Endothelial cell (in vitro differentiated cells): Measurements from ENCODE around the gene PPFIBP2. TPM values are rescaled to one million over a fixed set of nuclear protein-coding genes. Genes with fewer than 3 reads are reported as not detected.

ENCODE experiments used
- DNase-seq: peaks from one replicate; pipeline ENCODE4 v3.0.0; 2021; ENCODE audit warnings: low spot score
- H3K27ac Mint-ChIP-seq: one replicate; pipeline ENCODE4 v1.8.0; 2021; ENCODE audit warnings: mixed read lengths, inconsistent platforms; ENCODE audit not compliant: unreplicated experiment
- H3K27me3 Mint-ChIP-seq: one replicate; pipeline ENCODE4 v1.8.0; 2021; ENCODE audit warnings: mild to moderate bottlenecking, moderate library complexity, mixed read lengths, inconsistent platforms; ENCODE audit not compliant: unreplicated experiment
- H3K36me3 Mint-ChIP-seq: one replicate; pipeline ENCODE4 v1.8.0; 2021; ENCODE audit warnings: mild to moderate bottlenecking, low read depth, mixed read lengths, inconsistent platforms; ENCODE audit not compliant: unreplicated experiment
- H3K4me1 Mint-ChIP-seq: one replicate; pipeline ENCODE4 v1.8.0; 2021; ENCODE audit warnings: mild to moderate bottlenecking, mixed read lengths, inconsistent platforms; ENCODE audit not compliant: unreplicated experiment
- H3K4me3 Mint-ChIP-seq: one replicate; pipeline ENCODE4 v1.8.0; 2021; ENCODE audit warnings: mild to moderate bottlenecking, mixed read lengths, inconsistent platforms; ENCODE audit not compliant: unreplicated experiment
- H3K9me3 Mint-ChIP-seq: one replicate; pipeline ENCODE4 v1.8.0; 2021; ENCODE audit warnings: mixed read lengths, inconsistent platforms; ENCODE audit not compliant: unreplicated experiment
- CTCF ChIP-seq: fragments of 200-600 bp; sonication (generic); IDR thresholded peaks from one replicate; pipeline ENCODE4 v1.5.0; 2021; ENCODE audit warnings: antibody characterized with exemption; ENCODE audit not compliant: unreplicated experiment
- total RNA-seq: library from RNA; stranded (reverse); fragmentation: NEBNext Ultra II Directional; extraction: Animal tissue kit (Norgen Biotek cat#: 25700); gene quantifications from one replicate; pipeline ENCODE4 v1.2.1, GENCODE V29; 2021; ENCODE audit not compliant: unreplicated experiment

PPFIBP2 gene
- total RNA-seq, 1 donor from 2014 or later, result 7.3 TPM

- peaks cover 8% of the 10 kb centered on the region for H3K4me1 Mint-ChIP-seq
- no peak overlapping the region for H3K27ac Mint-ChIP-seq
- H3K4me3 Mint-ChIP-seq, result no peak overlapping the region
- no peaks in the 10 kb centered on the region for H3K36me3 Mint-ChIP-seq
- TF ChIP-seq CTCF, result no peak
- DNase-seq, result no peak
- H3K27me3 Mint-ChIP-seq, result peaks cover 6% of the 10 kb centered on the region
- H3K9me3 Mint-ChIP-seq, result no peaks in the 10 kb centered on the region
Observed at GRCh38 chr11:7595016-7595866, 81.4 kb downstream of the PPFIBP2 start.

- TF ChIP-seq CTCF, result no peak
- Mint-ChIP-seq H3K27me3 (peaks cover 6% of the 10 kb centered on the region), H3K9me3 (no peaks in the 10 kb centered on the region), H3K4me1 (peaks cover 14% of the 10 kb centered on the region), H3K27ac (no peak overlapping the region), H3K36me3 (no peaks in the 10 kb centered on the region), H3K4me3 (no peak overlapping the region)
- no peak for DNase-seq
Observed at GRCh38 chr11:7595951-7596350, 82.2 kb downstream of the PPFIBP2 start.

GRCh38 chr11:7596975-7597391, 83.2 kb downstream of the PPFIBP2 start:
- no peak for DNase-seq
- no peak for TF ChIP-seq CTCF
- Mint-ChIP-seq H3K27me3 (peaks cover 4% of the 10 kb centered on the region), H3K4me1 (peaks cover 19% of the 10 kb centered on the region), H3K27ac (no peak overlapping the region), H3K4me3 (no peak overlapping the region), H3K9me3 (no peaks in the 10 kb centered on the region), H3K36me3 (no peaks in the 10 kb centered on the region)

DNA sequence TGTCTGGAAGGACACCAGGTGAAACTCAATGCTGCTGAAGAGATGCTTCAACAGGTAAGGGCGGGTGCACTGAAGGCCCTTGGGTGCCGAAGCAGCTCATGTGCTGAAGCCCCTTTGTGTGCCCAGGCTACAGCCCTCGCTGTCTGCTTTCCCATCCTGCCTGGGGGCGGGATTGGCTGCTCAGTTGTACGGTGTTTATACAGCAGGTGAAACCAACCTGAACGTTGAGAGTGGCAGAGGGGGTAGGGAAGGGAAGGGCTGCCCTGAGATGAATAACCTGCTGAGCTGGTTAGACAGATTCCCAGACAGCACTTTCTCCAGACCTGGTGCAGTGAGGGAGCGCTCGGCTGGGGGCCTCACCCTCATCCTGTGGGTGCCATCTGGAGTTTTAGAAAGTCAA, 83.8 kb downstream of the PPFIBP2 start:
- H3K27ac Mint-ChIP-seq, result no peak overlapping the region
- no peak for DNase-seq
- H3K9me3 Mint-ChIP-seq, result no peaks in the 10 kb centered on the region
- peaks cover 4% of the 10 kb centered on the region for H3K27me3 Mint-ChIP-seq
- no peak overlapping the region for H3K4me3 Mint-ChIP-seq
- H3K4me1 Mint-ChIP-seq, result peaks cover 22% of the 10 kb centered on the region
- TF ChIP-seq CTCF, result no peak
- no peaks in the 10 kb centered on the region for H3K36me3 Mint-ChIP-seq

GRCh38 chr11:7599209-7599608, 85.4 kb downstream of the PPFIBP2 start:
- H3K9me3 Mint-ChIP-seq, result no peaks in the 10 kb centered on the region
- H3K27me3 Mint-ChIP-seq, result peaks cover 4% of the 10 kb centered on the region
- DNase-seq, result no peak

More at GRCh38 chr11:7599209-7599608, 85.4 kb downstream of the PPFIBP2 start:
- Mint-ChIP-seq H3K36me3 (no peaks in the 10 kb centered on the region), H3K4me1 (peaks cover 22% of the 10 kb centered on the region), H3K4me3 (no peak overlapping the region), H3K27ac (no peak overlapping the region)
- TF ChIP-seq CTCF, result no peak
